ENCODE results near the gene CTSL. TPM values are rescaled to one million over a fixed set of nuclear protein-coding genes. Genes with fewer than 3 reads are reported as not detected.
"Not testable (repeated sequence)": the region's sequence is repeated elsewhere in the genome, so short reads cannot be mapped to it uniquely, and the experiment has no call there.

CTSL gene
- total RNA-seq, 1 experiment from 2014 or later = 229 TPM

GRCh38 chr9:87758330-87758729 lies 32.4 kb downstream of the CTSL start:
- not testable (repeated sequence) for DNase-seq (ENCODE audit: low spot score)

GRCh38 chr9:87759980-87760379 lies 34.1 kb downstream of the CTSL start:
- not testable (repeated sequence) for DNase-seq (ENCODE audit: low spot score)

- no peak for DNase-seq (ENCODE audit: low spot score)
Measured at GRCh38 chr9:87760529-87760928, 34.6 kb downstream of the CTSL start.

GRCh38 chr9:87763286-87763685 lies 37.4 kb downstream of the CTSL start:
- no peak for DNase-seq (ENCODE audit: low spot score)

GRCh38 chr9:87765521-87765920 lies 39.6 kb downstream of the CTSL start:
- no peak for DNase-seq (ENCODE audit: low spot score)

- no peak for DNase-seq (ENCODE audit: low spot score)
Measured at GRCh38 chr9:87766697-87767096, 40.8 kb downstream of the CTSL start.

GRCh38 chr9:87770616-87771315 lies 44.8 kb downstream of the CTSL start:
- DNase-seq (ENCODE audit: low spot score) = no peak

- DNase-seq (ENCODE audit: low spot score) = no peak
Measured at GRCh38 chr9:87771316-87772006, 45.5 kb downstream of the CTSL start.

- no peak for DNase-seq (ENCODE audit: low spot score)
Measured at GRCh38 chr9:87776481-87777379, 50.8 kb downstream of the CTSL start.

GRCh38 chr9:87778996-87779395 lies 53.1 kb downstream of the CTSL start:
- DNase-seq (ENCODE audit: low spot score) = no peak

Other genes starting within 250 kb of the CTSL start
- 6.6 and 10.5 TPM in 2 replicates for gene DAPK1, start 228.3 kb upstream of the CTSL start, total RNA-seq (2014; rRNA removed; shearing (Covaris generic))
- gene SPATA31E1, start 156.8 kb downstream of the CTSL start, total RNA-seq (2014; rRNA removed; shearing (Covaris generic)) = not detected in 2 replicates
- not detected in 2 replicates for gene SPATA31C1, start 191.8 kb downstream of the CTSL start, total RNA-seq (2014; rRNA removed; shearing (Covaris generic))
- gene CDK20, start 248.4 kb downstream of the CTSL start, total RNA-seq (2014; rRNA removed; shearing (Covaris generic)) = 2.8 and 4.7 TPM in 2 replicates